HG03469 (cell line): Measurements from ENCODE around the gene CLPTM1L.
"Not testable (repeated sequence)": the region's sequence is repeated elsewhere in the genome, so short reads cannot be mapped to it uniquely, and the experiment has no call there.

ENCODE experiments used
- ATAC-seq: cut with Tn5 transposase; IDR thresholded peaks from one replicate; pipeline ENCODE4 v1.9.1; 2021; ENCODE audit warnings: mild to moderate bottlenecking, moderate library complexity, moderate number of reproducible peaks; ENCODE audit not compliant: unreplicated experiment

CLPTM1L gene

DNA sequence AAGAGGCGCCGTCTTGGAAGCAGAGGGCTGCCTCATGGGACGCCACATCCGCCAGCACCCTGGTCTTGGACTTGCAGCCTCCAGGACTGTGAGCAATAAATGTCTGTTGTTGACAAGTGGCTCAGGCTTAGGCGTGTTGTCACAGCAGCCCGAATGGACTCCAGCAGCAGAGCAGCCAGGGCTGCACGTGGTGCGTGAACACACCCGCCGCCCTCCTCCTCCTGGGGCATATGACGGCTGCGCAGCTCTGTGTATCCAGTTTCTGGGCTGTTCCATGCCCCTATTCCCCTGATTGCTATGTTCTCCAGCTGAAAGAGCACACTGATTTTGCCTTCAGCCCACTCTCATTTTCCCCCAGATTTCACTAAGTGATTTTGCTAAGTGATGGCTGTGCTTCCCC lies 36.0 kb upstream of the CLPTM1L start:
- ATAC-seq = no peak

DNA sequence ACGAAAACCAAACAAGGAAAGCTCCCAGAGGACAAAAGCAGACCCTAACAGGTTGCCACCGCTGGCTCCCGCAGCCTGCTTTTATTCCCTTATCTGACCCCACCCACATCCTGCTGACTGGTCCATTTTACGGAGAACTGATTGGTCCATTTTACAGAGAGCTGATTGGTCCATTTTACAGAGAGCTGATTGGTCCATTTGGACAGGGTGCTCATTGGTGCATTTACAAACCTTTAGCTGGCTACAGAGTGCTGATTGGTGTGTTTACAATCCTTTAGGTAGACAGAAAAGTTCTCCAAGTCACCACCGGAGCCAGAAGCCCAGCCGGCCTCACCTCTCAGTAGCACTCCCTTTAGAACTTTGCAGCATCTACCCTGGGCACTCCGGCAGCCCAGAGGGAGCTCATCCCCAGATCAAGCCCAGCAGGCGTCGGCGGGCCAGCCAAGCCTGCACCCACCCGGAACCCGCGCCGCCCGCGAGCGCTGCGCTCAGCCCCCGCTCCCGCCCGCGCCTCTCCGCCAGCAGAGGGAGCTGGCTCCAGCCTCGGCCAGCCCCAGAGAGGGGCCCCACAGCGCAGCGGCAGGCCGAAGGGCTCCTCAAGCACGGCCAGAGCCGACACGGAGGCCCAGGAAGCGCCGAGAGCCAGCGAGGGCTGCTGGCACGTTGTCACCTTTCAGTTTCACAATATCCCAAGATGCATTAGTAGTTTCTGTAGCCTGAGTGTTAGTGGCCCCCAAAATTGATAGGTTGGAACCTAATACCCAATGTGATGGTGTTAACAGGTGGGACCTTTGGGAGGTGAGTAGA lies 35.3 kb upstream of the CLPTM1L start:
- ATAC-seq = peak; percentile 50

DNA sequence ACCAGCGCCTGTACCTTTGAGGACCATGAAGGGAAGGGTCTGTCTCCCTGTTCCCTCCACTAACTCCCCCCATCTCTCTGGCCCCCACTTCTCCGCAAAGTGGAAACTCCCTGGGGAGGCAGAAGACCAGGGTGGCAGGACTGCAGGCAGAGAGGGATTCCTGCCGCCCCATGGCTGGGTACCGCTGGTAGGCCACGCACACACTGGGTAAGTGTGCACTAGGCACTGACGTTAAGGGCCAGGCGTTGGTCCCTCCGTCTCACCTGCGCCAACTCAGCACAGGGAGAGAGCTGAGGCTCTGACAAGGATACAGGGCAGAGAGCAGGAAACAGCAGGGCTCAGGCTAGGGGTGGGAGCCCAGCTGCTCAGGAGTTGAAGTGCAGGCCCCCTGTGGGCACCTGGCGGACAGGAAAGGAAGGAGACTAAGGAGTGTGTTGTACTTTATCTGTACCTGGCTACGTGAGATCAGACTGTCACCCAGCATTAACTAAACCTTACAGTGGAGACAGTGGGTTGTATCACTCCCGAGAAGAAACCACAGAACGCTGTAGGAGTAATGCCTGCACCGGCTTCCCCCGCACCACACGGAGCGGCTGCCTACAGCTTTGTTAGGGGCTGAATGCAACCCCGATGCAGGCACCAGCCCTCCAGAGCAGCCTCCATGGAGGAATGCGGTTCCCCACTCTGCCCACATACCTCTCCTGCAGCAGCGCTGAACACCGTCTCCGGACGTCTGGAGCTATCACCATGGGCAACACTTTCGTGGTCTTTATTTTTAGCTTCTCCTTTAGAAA lies 34.2 kb upstream of the CLPTM1L start:
- ATAC-seq = no peak

DNA sequence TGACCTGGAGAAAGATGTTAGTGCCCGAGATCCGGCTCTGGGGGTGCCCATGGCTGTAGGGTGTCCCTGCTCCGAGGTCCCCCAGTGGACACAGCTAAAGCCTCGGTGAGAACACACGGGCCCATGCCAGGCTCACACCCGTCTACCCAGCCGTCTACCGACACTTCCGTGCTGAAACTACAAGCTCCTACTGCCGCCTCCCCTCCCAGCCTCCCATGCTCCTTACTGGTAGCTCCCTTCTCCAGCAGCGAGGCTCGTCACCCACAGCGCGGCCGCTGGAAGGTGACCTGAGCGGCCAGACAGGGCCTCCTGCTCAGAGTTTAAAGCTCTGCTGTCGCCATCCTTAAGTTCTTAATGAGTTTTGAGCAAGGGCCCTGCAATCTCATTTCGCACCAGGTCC lies 33.2 kb upstream of the CLPTM1L start:
- no peak for ATAC-seq

DNA sequence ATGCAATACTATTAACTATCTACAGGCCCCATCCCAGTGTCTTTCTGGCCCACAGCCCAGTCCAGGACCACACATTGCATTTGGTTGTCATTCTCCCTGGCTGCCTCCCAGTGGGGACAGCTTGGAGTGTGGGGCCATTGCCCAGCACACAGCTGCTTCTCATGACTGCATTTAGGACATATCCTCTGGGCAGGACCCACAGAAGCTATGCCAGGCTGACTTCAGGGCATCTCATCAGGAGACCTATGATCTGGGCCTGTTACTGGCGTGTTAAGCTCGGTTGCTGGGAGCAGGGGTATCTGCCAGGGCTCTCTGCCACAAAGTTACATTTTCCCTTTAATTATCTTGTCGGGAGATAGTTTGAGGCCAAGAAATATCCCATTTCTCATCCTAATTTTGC lies 32.1 kb upstream of the CLPTM1L start:
- ATAC-seq = no peak

DNA sequence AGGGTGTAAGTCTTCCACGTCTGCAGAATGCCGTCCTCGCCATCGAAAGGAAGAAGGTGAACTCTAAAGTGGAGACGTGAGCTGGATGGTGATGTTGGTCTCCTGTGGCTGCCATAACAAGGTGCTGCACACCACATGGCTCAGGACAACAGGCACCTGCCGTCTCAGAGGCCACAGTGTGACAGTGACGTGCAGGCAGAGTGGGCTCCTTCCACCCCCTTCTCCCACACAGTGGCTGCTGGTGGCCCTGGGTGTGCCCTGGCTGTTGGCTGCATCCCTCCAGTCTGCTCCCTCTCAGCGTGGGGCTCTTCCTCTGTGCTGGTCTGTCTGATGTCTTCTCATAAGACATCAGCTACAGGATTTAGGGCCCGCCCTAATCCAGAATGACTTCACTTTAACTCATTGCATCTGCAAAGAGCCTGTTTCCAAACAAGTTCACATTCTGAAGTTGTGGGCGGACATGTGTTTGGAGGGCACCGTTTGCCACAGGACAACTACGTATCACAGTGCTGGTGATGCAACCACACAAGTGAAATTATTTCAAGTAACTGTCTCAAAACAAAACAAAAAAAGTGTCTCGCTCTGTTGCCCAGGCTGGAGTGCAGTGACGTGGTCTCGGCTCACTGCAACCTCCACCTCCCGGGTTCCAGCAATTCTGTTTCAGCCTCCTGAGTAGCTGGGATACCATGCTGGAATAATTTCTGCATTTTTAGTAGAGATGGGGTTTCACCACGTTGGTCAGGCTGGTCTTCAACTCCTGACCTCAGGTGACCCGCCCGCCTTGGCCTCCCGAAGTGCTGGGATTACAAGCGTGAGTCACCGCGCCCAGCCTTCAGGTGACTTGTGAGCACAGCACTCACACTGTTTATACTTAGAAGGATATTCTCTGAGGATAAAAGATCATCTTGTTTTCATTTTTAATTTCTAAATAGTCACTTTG lies 31.2 kb upstream of the CLPTM1L start:
- ATAC-seq = no peak

DNA sequence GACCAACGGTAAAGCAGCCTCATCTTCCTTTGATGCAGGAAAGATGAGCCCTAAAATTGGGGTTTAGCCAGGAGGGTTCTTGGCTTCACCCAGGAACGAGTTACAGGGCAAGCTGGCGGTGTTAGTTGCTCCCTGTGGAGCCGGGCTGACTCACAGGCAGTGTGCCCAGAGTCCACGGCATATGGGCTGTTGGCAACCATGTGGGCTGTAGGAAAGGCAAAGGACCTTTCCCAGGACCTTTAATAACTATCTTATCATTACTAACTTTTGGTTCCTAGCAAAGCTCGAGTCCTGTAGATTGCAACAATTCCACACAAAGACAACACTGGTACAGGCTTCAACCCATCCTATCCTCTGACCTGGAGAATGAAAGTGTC lies 29.8 kb upstream of the CLPTM1L start:
- ATAC-seq = no peak

DNA sequence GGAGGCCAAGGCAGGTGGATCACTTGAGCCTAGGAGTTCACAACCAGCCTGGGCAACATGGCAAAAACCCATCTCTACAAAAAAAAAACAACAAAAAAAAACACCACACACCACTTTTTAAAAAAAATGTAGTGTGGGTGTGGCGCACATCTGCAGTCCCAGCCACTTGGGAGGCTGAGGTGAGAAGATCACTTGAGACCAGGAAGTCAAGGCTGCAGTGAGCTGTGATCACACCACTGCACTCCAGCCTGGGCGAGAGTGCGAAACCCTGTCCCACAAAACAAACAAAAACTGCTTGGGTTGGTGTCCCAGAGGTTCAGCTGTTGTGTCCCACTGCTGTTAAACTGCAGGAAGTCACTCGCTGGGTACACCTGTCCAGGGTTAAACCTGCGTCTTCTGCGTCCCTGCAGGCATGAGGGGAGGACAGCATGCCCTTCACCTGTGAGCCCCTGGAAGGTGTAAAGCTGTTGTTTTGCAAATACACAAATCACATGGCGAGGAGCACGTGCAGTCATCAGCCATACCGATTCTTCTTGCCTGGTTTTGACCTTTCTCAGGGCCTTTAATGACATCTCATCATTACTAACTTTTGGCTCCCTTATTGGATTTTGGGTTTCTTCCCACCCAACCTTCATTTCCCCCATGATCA lies 29.3 kb upstream of the CLPTM1L start:
- ATAC-seq = no peak

DNA sequence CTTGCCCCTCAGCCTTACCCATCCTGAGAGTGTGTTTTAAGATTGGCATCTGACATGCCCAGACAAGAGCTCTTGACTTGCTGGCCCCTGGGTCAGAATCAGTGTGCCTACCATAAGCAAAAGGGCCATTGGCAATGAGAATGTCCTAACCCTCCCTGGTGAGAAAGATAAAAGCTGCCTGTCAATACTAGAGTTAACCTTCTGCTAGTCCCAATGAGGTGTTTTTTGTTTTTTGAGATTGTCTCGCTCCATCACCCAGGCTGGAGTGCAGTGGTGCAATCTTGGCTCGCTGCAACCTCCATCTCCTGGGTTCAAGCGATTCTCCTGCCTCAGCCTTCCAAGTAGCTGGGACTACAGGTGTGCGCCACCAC lies 27.1 kb upstream of the CLPTM1L start:
- not testable (repeated sequence) for ATAC-seq

DNA sequence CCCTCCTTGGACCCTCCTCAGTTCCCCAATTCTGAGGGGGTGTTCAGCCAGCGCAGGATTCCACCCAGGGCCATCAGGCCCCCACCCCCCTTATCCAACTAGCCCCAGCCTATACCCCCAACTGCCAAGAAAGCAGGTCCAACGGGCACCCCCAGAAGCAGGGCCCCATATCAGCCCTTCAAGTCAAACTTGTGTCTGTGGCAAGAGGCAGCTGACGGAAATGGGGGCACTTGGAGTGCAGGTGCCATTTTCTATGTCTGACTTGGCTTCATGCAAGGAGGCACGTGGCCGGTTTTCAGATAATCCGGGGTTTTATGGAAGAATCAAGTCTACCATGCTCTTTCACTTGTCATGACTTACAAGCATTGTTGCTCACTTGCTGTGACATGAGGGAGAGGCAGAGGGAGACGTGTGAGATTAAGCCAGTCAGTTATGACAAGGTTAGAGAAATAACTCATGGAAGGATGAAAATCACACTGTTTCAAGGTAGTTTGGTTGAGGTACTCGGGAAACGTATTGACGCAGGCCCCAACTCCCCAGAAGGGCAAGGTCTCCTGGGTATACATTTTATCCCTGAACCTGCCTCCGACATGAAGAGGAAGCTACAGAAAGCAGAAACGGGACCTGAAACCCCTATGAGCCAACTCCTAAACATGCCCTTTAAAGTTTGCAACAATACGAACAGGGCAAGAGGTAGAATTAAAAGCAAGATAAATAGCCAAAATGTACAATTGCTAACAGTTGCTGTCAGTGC lies 26.5 kb upstream of the CLPTM1L start:
- ATAC-seq = no peak

DNA sequence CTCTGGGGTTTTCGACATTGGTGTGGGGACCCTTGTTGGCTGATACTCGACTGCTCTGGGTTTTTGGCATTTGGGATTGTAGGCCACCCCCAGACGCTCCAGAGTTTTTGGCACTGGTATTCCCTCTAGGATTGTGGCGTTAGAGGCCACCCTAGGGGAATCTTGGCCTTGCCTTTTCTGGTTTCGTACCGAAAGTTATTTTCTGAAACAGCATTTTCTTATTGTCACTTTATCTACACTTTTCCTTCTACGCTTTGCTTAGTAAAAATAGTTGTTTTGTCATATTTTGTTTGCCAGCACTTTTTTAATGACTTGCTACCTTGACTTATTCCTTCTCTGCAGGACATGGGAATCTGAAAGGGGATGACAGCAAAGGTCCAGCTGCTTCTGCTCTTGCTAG lies 25.1 kb upstream of the CLPTM1L start:
- ATAC-seq = no peak

DNA sequence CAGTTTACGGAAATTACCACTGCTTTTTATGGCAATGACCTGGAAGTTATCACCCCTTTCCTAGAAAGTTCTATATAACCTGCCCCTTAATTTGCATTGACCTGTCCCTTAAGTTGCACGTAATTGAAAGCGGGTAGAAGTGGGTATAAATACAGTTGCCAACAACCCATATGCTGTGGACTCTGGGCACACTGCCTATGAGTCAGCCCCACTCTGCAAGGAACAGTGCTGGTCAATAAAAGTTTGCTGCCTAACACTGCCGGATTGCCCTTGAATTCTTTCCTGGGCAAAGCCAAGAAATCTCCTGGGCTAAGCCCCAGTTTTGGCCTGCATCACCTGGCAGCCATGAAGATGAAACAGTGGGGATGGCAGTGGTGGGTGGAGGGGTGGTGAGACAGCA lies 23.9 kb upstream of the CLPTM1L start:
- no peak for ATAC-seq

DNA sequence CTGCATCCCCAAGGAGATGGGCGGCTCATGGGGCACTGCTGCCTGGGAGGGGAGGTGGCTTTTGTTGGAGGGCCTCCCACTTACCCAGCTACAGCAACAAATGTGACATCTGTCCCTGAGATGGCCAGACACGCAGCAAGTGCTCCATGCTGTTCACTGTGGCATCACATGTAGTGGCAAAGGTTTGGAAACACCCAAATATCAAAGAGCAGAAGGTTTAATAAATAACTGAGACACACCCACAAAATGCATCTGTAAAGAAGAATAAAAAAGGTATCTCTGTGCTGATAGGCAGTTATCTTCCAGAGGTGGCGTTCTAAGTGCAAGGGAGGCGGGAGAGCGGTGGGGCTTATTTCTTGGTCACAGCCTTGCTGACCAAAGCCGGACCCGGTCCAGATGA lies 23.3 kb upstream of the CLPTM1L start:
- ATAC-seq = no peak

DNA sequence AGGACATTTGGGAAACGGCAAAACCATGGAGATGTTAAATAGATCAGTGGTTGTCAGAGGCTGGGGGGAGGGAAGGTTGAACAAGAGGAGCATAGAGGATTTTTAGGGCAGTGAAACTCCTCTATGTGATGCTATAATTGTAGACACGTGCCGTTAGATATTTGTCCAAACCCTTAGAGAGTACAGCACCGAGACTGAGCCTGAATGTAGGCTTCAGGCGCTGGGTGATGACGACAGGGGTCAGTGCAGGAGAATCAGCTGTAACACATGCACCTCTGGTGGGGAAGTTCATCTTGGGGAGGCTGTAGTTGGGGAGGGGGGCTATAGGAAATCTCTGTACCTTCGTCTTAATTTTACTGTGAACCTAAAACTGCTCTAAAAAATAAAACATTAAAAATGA lies 22.2 kb upstream of the CLPTM1L start:
- ATAC-seq = no peak

DNA sequence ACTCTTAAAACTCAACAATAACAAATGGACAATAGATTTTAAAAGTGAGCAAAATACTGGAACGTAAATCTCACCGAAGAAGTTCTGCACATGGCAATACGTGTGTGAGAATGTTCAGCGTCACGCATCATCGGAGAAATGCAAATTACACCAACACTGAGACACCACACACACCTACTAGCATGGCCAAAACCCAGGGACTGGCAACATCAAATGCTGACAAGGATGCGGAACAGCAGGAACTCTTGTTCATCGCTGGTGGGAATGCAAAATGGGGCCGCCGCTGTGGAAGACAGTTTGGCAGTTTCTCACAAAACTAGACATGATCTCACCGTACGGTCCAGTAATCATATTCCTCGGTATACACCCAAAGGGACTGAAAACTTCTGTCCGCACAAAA lies 21.6 kb upstream of the CLPTM1L start:
- peak; percentile 68 for ATAC-seq

DNA sequence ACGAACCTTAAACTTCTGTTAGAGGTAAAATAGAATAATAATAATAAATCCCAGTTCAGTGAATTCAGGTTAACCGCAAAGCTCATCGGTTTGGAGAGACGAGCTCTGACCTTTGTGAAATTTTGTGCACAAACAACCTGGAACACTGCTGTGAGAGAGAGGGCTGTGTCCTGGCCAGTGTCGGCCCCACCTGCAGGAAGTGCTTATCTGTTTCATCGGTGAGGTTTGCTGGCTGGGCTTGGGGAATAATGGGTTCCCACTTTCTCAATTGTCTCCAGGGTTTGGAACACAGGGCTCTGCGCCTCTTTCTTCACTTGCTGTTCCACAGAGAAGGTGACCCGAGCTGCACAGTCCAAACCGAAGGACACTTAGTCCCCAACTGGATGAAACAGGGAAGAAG lies 19.3 kb upstream of the CLPTM1L start:
- no peak for ATAC-seq

DNA sequence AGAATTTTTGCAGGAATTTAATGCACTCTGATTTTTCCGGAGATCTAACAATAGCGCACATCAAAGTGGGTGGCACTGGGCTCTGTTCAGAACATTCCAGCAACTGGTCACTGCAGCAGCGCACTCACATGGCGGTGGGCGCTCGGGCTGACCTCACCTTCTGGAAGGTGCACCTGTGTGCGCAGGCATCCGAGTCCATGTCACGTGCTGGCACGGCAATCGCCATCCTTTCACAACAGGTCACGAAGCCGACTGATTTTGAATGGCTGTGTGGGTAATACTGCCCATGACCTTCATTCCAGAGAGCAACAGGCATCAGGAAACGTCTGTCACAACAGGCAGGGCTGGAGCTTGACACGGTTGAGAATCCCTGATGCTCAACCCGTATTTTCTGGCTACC lies 18.7 kb upstream of the CLPTM1L start:
- no peak for ATAC-seq

DNA sequence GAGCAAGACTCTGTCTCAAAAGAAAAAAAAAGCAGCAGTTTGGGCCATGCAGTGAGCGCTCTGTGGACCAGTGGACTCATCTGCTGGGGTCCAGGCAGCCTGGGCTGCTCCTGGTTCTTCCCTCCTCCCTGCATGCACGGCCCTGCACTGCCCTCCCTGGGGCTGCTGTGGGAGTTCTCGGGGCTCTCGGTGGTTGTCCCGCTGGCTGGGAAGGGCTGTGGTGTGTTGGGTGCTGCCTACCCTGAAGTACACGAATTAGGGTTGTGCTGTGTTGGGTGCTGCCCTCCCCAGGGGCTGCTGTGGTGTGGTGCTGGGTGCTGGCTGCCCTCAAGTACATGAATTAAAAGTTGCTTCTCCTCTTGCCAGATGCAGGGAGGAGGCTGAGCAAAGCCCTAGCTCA lies 18.3 kb upstream of the CLPTM1L start:
- no peak for ATAC-seq

DNA sequence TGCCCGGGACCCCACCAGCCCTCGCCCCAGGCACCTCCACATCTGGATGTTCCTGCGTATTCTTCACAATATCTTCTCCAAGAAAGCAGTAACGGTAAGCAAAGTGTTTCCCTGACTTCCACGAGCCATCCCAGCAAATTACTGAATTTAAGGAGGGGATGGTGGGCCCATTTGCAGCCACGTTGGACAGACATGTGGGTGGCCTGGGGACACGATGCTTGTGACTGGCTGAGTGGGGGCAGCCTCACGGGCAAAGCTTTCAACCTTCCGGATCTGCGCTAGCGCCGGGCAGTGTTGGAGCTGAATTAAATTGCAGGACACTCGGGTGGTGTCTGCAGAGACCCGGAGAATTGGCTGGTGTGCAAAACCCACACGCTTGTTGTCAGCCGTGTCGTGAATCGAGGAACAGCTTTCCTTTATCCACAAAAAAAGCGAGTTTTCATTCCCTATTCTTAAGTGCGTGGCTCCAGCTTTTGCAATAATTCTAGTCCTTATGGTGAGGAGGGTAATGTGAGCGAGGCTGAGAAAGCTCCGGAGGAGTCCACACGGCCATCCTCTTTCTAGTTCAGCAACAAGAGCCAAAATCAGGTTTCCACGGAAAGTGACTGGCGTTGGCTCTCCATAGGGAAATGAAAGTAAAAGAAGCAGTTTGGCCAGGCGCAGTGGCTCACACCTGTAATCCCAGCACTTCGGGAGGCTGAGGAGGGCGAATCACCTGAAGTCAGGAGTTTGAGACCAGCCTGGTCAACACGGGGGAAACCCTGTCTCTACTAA lies 17.5 kb upstream of the CLPTM1L start:
- no peak for ATAC-seq
